Fibroblast of villous mesenchyme (primary cell): ENCODE measurements around the gene NSG1. TPM values are rescaled to one million over a fixed set of nuclear protein-coding genes. Genes with fewer than 3 reads are reported as not detected.
"Not testable (repeated sequence)": the region's sequence is repeated elsewhere in the genome, so short reads cannot be mapped to it uniquely, and the experiment has no call there.

ENCODE experiments used
- DNase-seq: peaks from one replicate; pipeline ENCODE4 v3.0.0-alpha.2; 2010; ENCODE audit warnings: low read depth
- H3K4me3 ChIP-seq: 2 replicates; pipeline ENCODE4 v1.5.1; 2011; ENCODE audit warnings: low read depth, mild to moderate bottlenecking, low read length
- CTCF ChIP-seq: IDR thresholded peaks from 2 replicates; pipeline ENCODE4 v1.5.1; 2012; ENCODE audit warnings: low read depth, mild to moderate bottlenecking, low read length; ENCODE audit not compliant: insufficient read depth
- total RNA-seq: library from RNA; depleted of rRNA; stranded (reverse); fragments of >200 nt; gene quantifications from 2 replicates; pipeline ENCODE4 v1.2.3, GENCODE V29; 2012

Gene NSG1
- total RNA-seq, 1 donor, result 0.86 TPM

- TF ChIP-seq CTCF, result no peak
- DNase-seq, result no peak
- no peak overlapping the region for H3K4me3 ChIP-seq
Measured at GRCh38 chr4:4461178-4461577, 74.3 kb downstream of the NSG1 start.

- no peak overlapping the region for H3K4me3 ChIP-seq
- TF ChIP-seq CTCF, result no peak
- no peak for DNase-seq
Measured at GRCh38 chr4:4461850-4462249, 74.9 kb downstream of the NSG1 start.

- H3K4me3 ChIP-seq, result no peak overlapping the region
- no peak for DNase-seq
- TF ChIP-seq CTCF, result no peak
Measured at GRCh38 chr4:4462970-4463369, 76.1 kb downstream of the NSG1 start.

GRCh38 chr4:4465238-4465637, 78.3 kb downstream of the NSG1 start:
- not testable (repeated sequence) for H3K4me3 ChIP-seq, DNase-seq

Other genes starting within 250 kb of the NSG1 start
- not detected in 2 replicates for gene OTOP1, start 160.2 kb upstream of the NSG1 start, total RNA-seq
- 26.7 and 31.5 TPM in 2 replicates for gene TMEM128, start 138.9 kb upstream of the NSG1 start, total RNA-seq
- gene LYAR, start 96.9 kb upstream of the NSG1 start, total RNA-seq, result 6.1 and 12.1 TPM in 2 replicates
- gene ZBTB49, start 96.9 kb upstream of the NSG1 start, total RNA-seq, result 6.4 and 9.9 TPM in 2 replicates
- gene STX18, start 154.9 kb downstream of the NSG1 start, total RNA-seq, result 24.2 TPM in 2 replicates